DND-41 (cell line): ENCODE measurements around the gene BLVRA.
"Not testable (repeated sequence)": the region's sequence is repeated elsewhere in the genome, so short reads cannot be mapped to it uniquely, and the experiment has no call there.

Experiments used
- ATAC-seq: fragments of 200-7000 bp; cut with Tn5 transposase; 3 replicates; pipeline ENCODE4 v1.9.1; 2021; ENCODE audit warnings: low read depth; ENCODE audit not compliant: insufficient read depth
- DNase-seq: peaks from one replicate; pipeline ENCODE4 v3.0.0-alpha.2; 2020
- H2AFZ ChIP-seq: 2 replicates; pipeline ENCODE4 v1.6.0; 2012; ENCODE audit warnings: low read depth, low read length
- H3K27ac ChIP-seq: 2 replicates; pipeline ENCODE4 v1.5.1; 2012; ENCODE audit warnings: low read length, inconsistent platforms
- H3K27me3 ChIP-seq: fragments of 200-600 bp; sonication (generic); 2 replicates; pipeline ENCODE4 v1.6.0; 2012; ENCODE audit warnings: low read length, mild to moderate bottlenecking, inconsistent platforms; ENCODE audit not compliant: insufficient read depth, poor library complexity
- H3K36me3 ChIP-seq: 2 replicates; pipeline ENCODE4 v1.5.1; 2012; ENCODE audit warnings: low read length, inconsistent platforms; ENCODE audit not compliant: insufficient read depth
- H3K4me1 ChIP-seq: 2 replicates; pipeline ENCODE4 v1.5.1; 2012; ENCODE audit warnings: mild to moderate bottlenecking, low read length; ENCODE audit not compliant: insufficient read depth
- H3K4me2 ChIP-seq: 2 replicates; pipeline ENCODE4 v1.6.0; 2012; ENCODE audit warnings: mild to moderate bottlenecking, moderate library complexity, low read length, inconsistent platforms; ENCODE audit not compliant: insufficient read depth
- H3K4me3 ChIP-seq, 2 experiments: fragments of 200-600 bp in 1 of 2; shearing (Covaris generic) in 1 of 2; 2 replicates each; pipeline ENCODE4 v1.5.1; 2012 to 2016; ENCODE audit warnings: inconsistent platforms in 2 of 2, low read length in 2 of 2, mild to moderate bottlenecking in 2 of 2, low read depth in 1 of 2, moderate library complexity in 1 of 2
- H3K79me2 ChIP-seq: 2 replicates; pipeline ENCODE4 v1.6.0; 2012; ENCODE audit warnings: low read length, inconsistent platforms; ENCODE audit not compliant: insufficient read depth
- H3K9ac ChIP-seq: 2 replicates; pipeline ENCODE4 v1.6.0; 2012; ENCODE audit warnings: low read depth, mild to moderate bottlenecking, inconsistent platforms, low read length, moderate library complexity
- H3K9me3 ChIP-seq: 2 replicates; pipeline ENCODE4 v1.5.1; 2012; ENCODE audit warnings: low read length, moderate library complexity, mild to moderate bottlenecking, inconsistent platforms; ENCODE audit not compliant: insufficient read depth, severe bottlenecking
- H4K20me1 ChIP-seq: 2 replicates; pipeline ENCODE4 v1.6.0; 2012; ENCODE audit warnings: low read length; ENCODE audit not compliant: insufficient read depth
- CTCF ChIP-seq: IDR thresholded peaks from 2 replicates; pipeline ENCODE4 v1.5.1; 2012; ENCODE audit warnings: borderline replicate concordance, low read length, moderate library complexity, mild to moderate bottlenecking; ENCODE audit not compliant: poor library complexity, severe bottlenecking; ENCODE audit errors: extremely low read depth
- EZH2 ChIP-seq: IDR thresholded peaks from 3 replicates; pipeline ENCODE4 v1.6.1; 2012; ENCODE audit warnings: borderline replicate concordance, low read depth, mild to moderate bottlenecking, moderate library complexity, low read length, inconsistent platforms; ENCODE audit not compliant: severe bottlenecking

BLVRA gene

DNA sequence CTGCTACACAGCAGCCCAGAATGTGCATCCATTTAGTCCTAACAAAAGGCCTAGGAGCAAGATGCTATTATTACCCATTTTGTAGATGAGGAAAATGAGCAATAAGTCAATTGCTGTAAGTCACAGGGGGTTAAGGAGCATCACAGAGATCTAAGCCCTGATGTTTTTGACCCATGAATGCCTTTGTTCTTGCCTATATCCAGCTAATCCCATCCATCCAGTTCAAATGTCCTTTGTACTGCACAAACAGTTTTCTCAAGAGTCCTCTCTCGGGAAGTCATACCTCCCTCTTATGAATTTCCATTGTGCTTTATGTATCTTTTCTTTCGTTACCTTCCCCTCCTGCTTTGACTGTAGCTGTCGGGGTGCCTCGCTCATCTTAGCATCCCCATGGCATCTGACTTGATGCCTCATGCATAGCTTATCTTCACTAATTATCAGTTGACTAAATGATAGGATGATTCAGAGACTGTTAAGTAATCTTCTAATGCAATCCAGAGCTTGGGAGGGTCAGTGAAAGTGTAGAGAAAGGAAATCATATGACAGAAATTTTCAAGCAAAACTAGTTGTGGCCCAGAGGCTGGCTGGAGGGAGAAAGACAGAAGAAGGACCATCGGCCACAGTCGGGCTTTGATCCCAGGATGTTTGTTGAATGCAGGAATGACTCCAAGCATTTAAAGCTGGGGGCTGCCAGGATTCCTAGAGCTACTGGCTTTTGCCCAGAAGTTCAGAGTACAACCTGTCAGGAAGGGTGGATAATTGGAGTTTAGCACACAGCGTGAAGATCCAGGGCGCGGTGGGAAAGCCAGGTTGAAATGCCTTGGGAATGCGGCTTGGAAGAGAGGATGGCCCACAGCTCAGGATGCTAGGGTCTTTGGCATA lies 23.5 kb downstream of the BLVRA start:
- Histone ChIP-seq H4K20me1 (no peaks in the 10 kb centered on the region), H3K9ac (no peak overlapping the region), H3K79me2 (no peaks in the 10 kb centered on the region), H3K4me2 (no peak overlapping the region), H3K9me3 (no peaks in the 10 kb centered on the region), H3K4me1 (no peaks in the 10 kb centered on the region), H3K27me3 (no peaks in the 10 kb centered on the region), H3K36me3 (peaks cover 5% of the 10 kb centered on the region; the same call in 1 of the 2 replicates), H3K27ac (no peak overlapping the region), H2AFZ (no peak overlapping the region), H3K4me3 (no peak overlapping the region)
- TF ChIP-seq EZH2 = no peak
- TF ChIP-seq CTCF = no peak
- no peak for ATAC-seq
- no peak for DNase-seq

DNA sequence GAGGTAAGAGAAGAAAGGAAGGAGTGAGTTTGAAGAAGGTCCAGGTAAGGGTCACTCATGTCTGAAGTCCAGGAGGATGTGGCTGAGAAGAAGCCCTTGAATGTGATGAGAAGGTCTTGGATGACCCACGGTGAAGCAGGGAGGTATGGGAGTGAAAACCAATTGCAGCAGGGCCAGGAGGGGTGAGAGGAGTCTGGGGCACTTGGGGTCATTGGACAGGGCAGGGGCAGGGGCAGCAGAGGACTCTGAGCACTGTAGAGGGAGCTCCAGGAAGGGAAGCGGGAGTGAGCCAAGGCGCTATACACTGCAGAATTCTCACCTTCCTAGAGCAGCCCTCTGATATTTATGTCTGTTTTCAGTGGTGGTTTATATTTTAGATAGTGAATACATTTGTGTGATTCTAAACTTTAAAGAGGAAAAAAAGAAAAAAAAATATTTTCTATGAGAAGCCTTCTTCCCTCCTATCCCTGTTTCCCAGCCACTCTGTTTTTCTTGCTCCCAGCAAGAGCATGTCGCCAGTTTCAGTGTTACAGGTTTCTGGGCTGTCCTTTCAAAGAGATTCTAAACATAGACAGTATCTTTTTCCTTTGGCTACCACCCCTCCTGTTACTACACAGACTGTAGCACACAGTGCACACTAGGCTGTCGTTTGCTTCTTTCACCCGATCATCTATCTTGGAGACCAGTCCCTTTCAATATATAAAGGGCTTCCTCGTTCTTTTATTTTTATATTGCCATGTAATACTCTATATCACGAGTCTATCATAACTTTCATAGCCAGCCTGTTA lies 24.5 kb downstream of the BLVRA start:
- H4K20me1 ChIP-seq = no peaks in the 10 kb centered on the region
- H3K4me1 ChIP-seq = no peaks in the 10 kb centered on the region
- no peak for DNase-seq
- H3K79me2 ChIP-seq = no peaks in the 10 kb centered on the region
- TF ChIP-seq CTCF (no peak), EZH2 (no peak)
- ATAC-seq = no peak
- H3K36me3 ChIP-seq = peaks cover 10% of the 10 kb centered on the region; the same call in 1 of the 2 replicates
- no peak overlapping the region for H2AFZ ChIP-seq
- H3K9me3 ChIP-seq = no peaks in the 10 kb centered on the region
- no peak overlapping the region for H3K27ac ChIP-seq
- no peak overlapping the region for H3K9ac ChIP-seq
- H3K27me3 ChIP-seq = no peaks in the 10 kb centered on the region
- no peak overlapping the region for H3K4me2 ChIP-seq
- no peak overlapping the region for H3K4me3 ChIP-seq

- Histone ChIP-seq H3K9me3 (no peaks in the 10 kb centered on the region), H3K4me3 (no peak overlapping the region), H3K27ac (no peak overlapping the region), H3K4me2 (no peak overlapping the region), H3K36me3 (peaks cover 12% of the 10 kb centered on the region; the same call in 1 of the 2 replicates), H3K79me2 (no peaks in the 10 kb centered on the region), H2AFZ (no peak overlapping the region), H3K27me3 (no peaks in the 10 kb centered on the region), H3K4me1 (no peaks in the 10 kb centered on the region), H3K9ac (no peak overlapping the region), H4K20me1 (no peaks in the 10 kb centered on the region)
- TF ChIP-seq EZH2 = no peak
- no peak for TF ChIP-seq CTCF
- DNase-seq (no peak), ATAC-seq (no peak)
These were observed 25.6 kb downstream of the BLVRA start for GRCh38 chr7:43784030-43784584.

DNA sequence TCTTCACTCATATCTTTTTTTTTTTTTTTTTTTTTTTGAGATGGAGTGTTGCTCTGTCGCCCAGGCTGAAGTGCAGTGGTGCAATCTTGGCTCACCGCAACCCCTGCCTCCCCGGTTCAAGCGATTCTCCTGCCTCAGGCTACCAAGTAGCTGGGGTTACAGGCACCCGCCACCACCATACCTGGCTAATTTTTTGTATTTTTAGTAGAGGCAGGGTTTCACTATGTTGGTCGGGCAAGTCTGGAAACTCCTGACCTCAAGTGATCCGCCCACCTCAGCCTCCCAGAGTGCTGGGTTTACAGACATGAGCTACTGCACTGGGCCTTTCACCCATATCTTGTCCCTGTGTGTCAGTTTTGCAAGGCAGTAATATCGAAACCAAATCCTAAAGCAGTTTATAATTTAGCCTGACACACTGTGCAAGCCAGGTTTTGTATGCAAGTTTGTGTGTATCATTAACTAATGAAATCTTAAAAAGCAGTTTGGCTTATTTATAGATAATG lies 26.2 kb downstream of the BLVRA start:
- H3K27ac ChIP-seq, ATAC-seq, H3K27me3 ChIP-seq: not testable (repeated sequence)

More for the DNA sequence above, 26.2 kb downstream of the BLVRA start:
- not testable (repeated sequence) for H3K4me3 ChIP-seq, H4K20me1 ChIP-seq, H3K79me2 ChIP-seq, H2AFZ ChIP-seq, DNase-seq, H3K4me1 ChIP-seq, H3K4me2 ChIP-seq, H3K9me3 ChIP-seq, H3K9ac ChIP-seq
- H3K36me3 ChIP-seq = peaks cover 12% of the 10 kb centered on the region; the same call in 1 of the 2 replicates
